Measurements from ENCODE around the gene NTHL1. TPM values are rescaled to one million over a fixed set of nuclear protein-coding genes. Genes with fewer than 3 reads are reported as not detected.

The NTHL1 gene
- total and polyA plus RNA-seq, 2 of the 8 experiments (the other 6 are each of a cell fraction or from before 2014, with no cell fraction given): 70.9 to 150 TPM

- no peak overlapping the region for H3K23ac ChIP-seq (ENCODE audit: insufficient read length)
- no peaks in the 10 kb centered on the region for H3K79me1 ChIP-seq (ENCODE audit: low read depth, low read length)
- no peak overlapping the region for H2AFZ ChIP-seq (ENCODE audit: low read length)
- no peaks in the 10 kb centered on the region for H3K9me3 ChIP-seq (ENCODE audit: insufficient read depth in 2 of 2, low read depth in 1 of 2, low read length in 1 of 2)
- no peak overlapping the region for H3K4me3 ChIP-seq (ENCODE audit: extremely low read depth in 1 of 4, insufficient read depth in 2 of 4, low read depth in 3 of 4, low read length in 4 of 4)
- no peaks in the 10 kb centered on the region for H3K79me2 ChIP-seq (ENCODE audit: control insufficient read depth in 1 of 2, insufficient read depth in 2 of 2, low read length in 2 of 2)
- H3K4me1 ChIP-seq (replicated peaks in 1 of 4; ENCODE audit: control insufficient read depth in 3 of 4, insufficient read depth in 4 of 4, low read length in 3 of 4): no peaks in the 10 kb centered on the region
- H2BK20ac ChIP-seq (ENCODE audit: low read length): no peak overlapping the region
- H3K14ac ChIP-seq (ENCODE audit: insufficient read length): no peak overlapping the region
- 0 out of 2 replicates have a peak overlapping the region, but pooled peaks have one; percentile 51 for H4K8ac ChIP-seq (ENCODE audit: extremely low read depth, insufficient read depth, low read length)
- no peak overlapping the region for H3K4me2 ChIP-seq (ENCODE audit: insufficient read depth in 1 of 2, low read depth in 2 of 2, low read length in 2 of 2)
- H3K4ac ChIP-seq (replicated peaks; ENCODE audit: insufficient read length, low read depth, low read length): no peak overlapping the region
- no peak overlapping the region for H4K91ac ChIP-seq (replicated peaks; ENCODE audit: insufficient read length, low read length)
- CTCF ChIA-PET (ENCODE audit: partially characterized antibody): interaction anchor here (0.8 to 3.2 kb wide), 7 partner anchors 11 to 78 kb away, joined by 3 to 15 read pairs (median 5); no protein-coding TSS in a partner anchor
- peaks cover 4 to 8% of the 10 kb centered on the region in 2 experiments for H4K20me1 ChIP-seq (replicated peaks in 1 of 2; ENCODE audit: control insufficient read depth in 1 of 2, insufficient read depth in 2 of 2, low read length in 2 of 2)
- H3K18ac ChIP-seq (ENCODE audit: extremely low read depth, low read length): no peak overlapping the region
- DNase-seq (ENCODE audit: low read depth in 1 of 2, low spot score in 2 of 2) (no peak), FAIRE-seq (no peak)
- no peak overlapping the region for H2BK15ac ChIP-seq (ENCODE audit: low read length)
- H4K5ac ChIP-seq (ENCODE audit: insufficient read length, low read depth, low read length): no peak overlapping the region
- no peak overlapping the region for H2AK5ac ChIP-seq (ENCODE audit: low read depth, low read length)
- H2BK5ac ChIP-seq (ENCODE audit: low read depth, low read length): no peak overlapping the region
- no peaks in the 10 kb centered on the region for H3K23me2 ChIP-seq (ENCODE audit: low read depth, low read length)
- POLR2A ChIA-PET (ENCODE audit: partially characterized antibody): interaction anchor here (0.6 to 8.8 kb wide), 7 partner anchors 9 to 128 kb away, joined by 3 to 50 read pairs (median 3); partner anchors contain the start of genes BRICD5 and TRAF7
- no peaks in the 10 kb centered on the region for H3K27me3 ChIP-seq (replicated peaks in 1 of 4; ENCODE audit: control insufficient read depth in 3 of 4, extremely low read depth in 1 of 4, insufficient read depth in 3 of 4, low read length in 3 of 4)
- H3K56ac ChIP-seq (replicated peaks; ENCODE audit: insufficient read length, low read depth, low read length): no peak overlapping the region
- H3K36me3 ChIP-seq (ENCODE audit: control insufficient read depth in 2 of 4, insufficient read depth in 4 of 4, low read length in 3 of 4): peaks cover 0 to 28% (median 2%) of the 10 kb centered on the region in 4 experiments; a peak in 5 of 8 replicates
- TF ChIP-seq RBBP5 (IDR thresholded peaks at IDR 0.05; ENCODE audit: borderline replicate concordance, low read depth, low read length) (no peak), HDAC2 (IDR thresholded peaks at IDR 0.05; ENCODE audit: borderline replicate concordance in 1 of 2, low read depth in 2 of 2, low read length in 2 of 2) (no peak)
- no peak overlapping the region for H2BK120ac ChIP-seq (replicated peaks; ENCODE audit: low read depth, low read length)
- H3K9ac ChIP-seq (replicated peaks in 1 of 4; ENCODE audit: extremely low read depth in 1 of 4, low read depth in 3 of 4, low read length in 3 of 4): no peak overlapping the region
- H3K27ac ChIP-seq (ENCODE audit: low read depth, low read length): no peak overlapping the region
- WGBS, 2 experiments (ENCODE audit: extremely low coverage in 1 of 2, insufficient coverage in 1 of 2, insufficient read length in 1 of 2, insufficient replicate concordance in 2 of 2, low coverage in 1 of 2, low lambda C conversion rate in 2 of 2, missing lambda C conversion rate in 1 of 2): 94% methylated on average over 32 of the region's 32 CpGs; no CpG with 5 or more reads in 1 of the 2 experiments
- no peak overlapping the region for H2BK12ac ChIP-seq (ENCODE audit: low read depth, low read length)
Measured at GRCh38 chr16:2082171-2082982, 34.7 kb upstream of the NTHL1 start.

Measured in H1 (cell line).